A549 (cell line): ENCODE results near the gene RAD18. TPM values are rescaled to one million over a fixed set of nuclear protein-coding genes. Genes with fewer than 3 reads are reported as not detected.

Experiments used
- ATAC-seq, 2 experiments: fragments of 200-7000 bp in 1 of 2; fragments of >200 bp in 1 of 2; cut with Nextera tagmentation in 1 of 2; cut with Tn5 transposase in 1 of 2; 3 replicates each; pipeline versions ENCODE4 v1.8.0 to v1.9.1; 2018 to 2020; ENCODE audit warnings: mild to moderate bottlenecking in 1 of 2, moderate library complexity in 1 of 2
- CTCF ChIA-PET: fragments of 300-600 bp; sonication (Branson Sonifier 250); formaldehyde crosslinking; extraction: SDS; loops from one replicate; lab custom pipeline; 2021; ENCODE audit warnings: antibody characterized with exemption, inconsistent platforms; lab: Yijun Ruan, JAX
- POLR2A ChIA-PET: fragments of 350-600 bp; formaldehyde crosslinking; extraction: SDS; loops from one replicate; lab custom pipeline; 2021; ENCODE audit warnings: antibody characterized with exemption, inconsistent platforms; lab: Yijun Ruan, JAX
- DNase-seq, 2 experiments: peaks; one replicate each; pipeline versions ENCODE4 v3.0.0 to v3.0.0-alpha.2; 2011 to 2016; ENCODE audit warnings: low read depth in 1 of 2, low spot score in 1 of 2
- FAIRE-seq: peaks from 2 replicates; lab custom pipeline; 2011; peaks lifted over from hg19 to GRCh38; lab: Jason Lieb, UNC
- H3K27ac ChIP-seq, 2 experiments: fragments of >200 bp; sonication (Bioruptor Twin); formaldehyde crosslinking; 3 replicates each; pipeline ENCODE4 v1.5.1; 2016 to 2017
- H3K4me1 ChIP-seq: fragments of >200 bp; sonication (Bioruptor Twin); formaldehyde crosslinking; 3 replicates; pipeline ENCODE4 v1.6.1; 2016
- H3K4me2 ChIP-seq: fragments of >200 bp; sonication (Bioruptor Twin); formaldehyde crosslinking; 3 replicates; pipeline ENCODE4 v1.6.1; 2016
- H3K4me3 ChIP-seq: fragments of >200 bp; sonication (Bioruptor Twin); formaldehyde crosslinking; 3 replicates; pipeline ENCODE4 v1.5.1; 2016
- H3K9me3 ChIP-seq: fragments of >200 bp; sonication (Bioruptor Twin); formaldehyde crosslinking; 3 replicates; pipeline ENCODE4 v1.6.1; 2016
- BHLHE40 ChIP-seq: IDR thresholded peaks from 2 replicates; pipeline ENCODE4 v1.6.1; 2012; ENCODE audit warnings: low read depth, low read length, inconsistent platforms
- CBX8 ChIP-seq: fragments of 200-600 bp; sonication (generic); IDR thresholded peaks from 2 replicates; pipeline ENCODE4 v1.6.1; 2016
- CEBPB ChIP-seq, 2 experiments: fragments of >200 bp in 1 of 2; sonication (Bioruptor Twin) in 1 of 2; formaldehyde crosslinking in 1 of 2; IDR thresholded peaks; 2 replicates each; pipeline ENCODE4 v1.6.1; 2012 to 2016
- CHD2 ChIP-seq: fragments of 150-350 bp; IDR thresholded peaks from 2 replicates; pipeline ENCODE4 v1.6.1; 2014; ENCODE audit warnings: low read length; ENCODE audit not compliant: partially characterized antibody
- CHD4 ChIP-seq: fragments of 200-600 bp; sonication (generic); IDR thresholded peaks from 2 replicates; pipeline ENCODE4 v1.6.1; 2016; ENCODE audit warnings: antibody characterized with exemption, mild to moderate bottlenecking, borderline replicate concordance
- EHF ChIP-seq: fragments of 250-450 bp; sonication (Bioruptor Pico); IDR thresholded peaks from 2 replicates; pipeline ENCODE4 v1.5.0; 2020; ENCODE audit warnings: mild to moderate bottlenecking
- EP300 ChIP-seq, 2 experiments: fragments of >200 bp; sonication (Bioruptor Twin); formaldehyde crosslinking; IDR thresholded peaks; 2 replicates in 1 of 2; 3 replicates in 1 of 2; pipeline ENCODE4 v1.6.1; 2016 to 2017
- FOSB ChIP-seq: fragments of 250-450 bp; sonication (Bioruptor Pico); IDR thresholded peaks from 2 replicates; pipeline ENCODE4 v1.5.0; 2020; ENCODE audit warnings: mild to moderate bottlenecking, moderate library complexity
- FOSL2 ChIP-seq, 2 experiments: fragments of 450-650 bp in 1 of 2; fragments of >200 bp in 1 of 2; sonication (Bioruptor Twin) in 1 of 2; formaldehyde crosslinking; IDR thresholded peaks; 2 replicates each; pipeline versions ENCODE4 v1.5.0 to v1.6.1; 2016 to 2020; ENCODE audit warnings: mild to moderate bottlenecking in 1 of 2, moderate library complexity in 1 of 2
- FOXS1 ChIP-seq: fragments of 250-450 bp; sonication (Bioruptor Pico); IDR thresholded peaks from 2 replicates; pipeline ENCODE4 v1.5.0; 2020; ENCODE audit warnings: mild to moderate bottlenecking, moderate library complexity
- HDAC2 ChIP-seq: fragments of 200-600 bp; sonication (generic); IDR thresholded peaks from 2 replicates; pipeline ENCODE4 v1.6.1; 2016
- HOXB5 ChIP-seq: fragments of 250-450 bp; sonication (Bioruptor Pico); IDR thresholded peaks from 2 replicates; pipeline ENCODE4 v1.5.0; 2020; ENCODE audit warnings: mild to moderate bottlenecking, moderate library complexity
- JUN ChIP-seq, 2 experiments: fragments of >200 bp; sonication (Bioruptor Twin); formaldehyde crosslinking; IDR thresholded peaks; 2 replicates in 1 of 2; 3 replicates in 1 of 2; pipeline ENCODE4 v1.6.1; 2016 to 2017
- JUNB ChIP-seq: fragments of >200 bp; sonication (Bioruptor Twin); formaldehyde crosslinking; IDR thresholded peaks from 2 replicates; pipeline ENCODE4 v1.6.1; 2016
- KDM1A ChIP-seq: fragments of 200-600 bp; sonication (generic); IDR thresholded peaks from 2 replicates; pipeline ENCODE4 v1.6.1; 2016; ENCODE audit warnings: low read depth, mild to moderate bottlenecking
- MAFK ChIP-seq: fragments of 450-650 bp; IDR thresholded peaks from 2 replicates; pipeline ENCODE4 v1.6.1; 2014; ENCODE audit not compliant: partially characterized antibody
- MAZ ChIP-seq: fragments of 150-350 bp; IDR thresholded peaks from 2 replicates; pipeline ENCODE4 v1.6.1; 2014; ENCODE audit warnings: antibody characterized with exemption, low read depth, low read length, borderline replicate concordance
- MYC ChIP-seq: IDR thresholded peaks from 2 replicates; pipeline ENCODE4 v1.6.1; 2012; ENCODE audit warnings: mild to moderate bottlenecking, inconsistent platforms, low read length, improper control_type of control experiment, borderline replicate concordance
- NFE2L2 ChIP-seq: fragments of 150-350 bp; conservative IDR thresholded peaks from 2 replicates; pipeline ENCODE4 v1.6.1; 2014; ENCODE audit warnings: low read length
- PHF8 ChIP-seq: fragments of 200-600 bp; sonication (generic); IDR thresholded peaks from 2 replicates; pipeline ENCODE4 v1.6.1; 2016; ENCODE audit warnings: low read depth, mild to moderate bottlenecking, antibody characterized with exemption, moderate library complexity, borderline replicate concordance
- POLR2A ChIP-seq: IDR thresholded peaks from 2 replicates; pipeline ENCODE4 v1.6.1; 2012; ENCODE audit warnings: mild to moderate bottlenecking, low read length
- POLR2AphosphoS2 ChIP-seq: conservative IDR thresholded peaks from 2 replicates; pipeline ENCODE4 v1.6.1; 2012; ENCODE audit warnings: low read length, improper control_type of control experiment, inconsistent platforms
- RAD21 ChIP-seq, 2 experiments: fragments of >200 bp in 1 of 2; sonication (Bioruptor Twin) in 1 of 2; formaldehyde crosslinking in 1 of 2; IDR thresholded peaks in 1 of 2; conservative IDR thresholded peaks in 1 of 2; 2 replicates in 1 of 2; 3 replicates in 1 of 2; pipeline ENCODE4 v1.6.1; 2012 to 2018; ENCODE audit warnings: inconsistent platforms in 1 of 2
- RFX5 ChIP-seq: fragments of 450-650 bp; IDR thresholded peaks from 2 replicates; pipeline ENCODE4 v1.7.1; 2014; ENCODE audit warnings: antibody characterized with exemption, mild to moderate bottlenecking, moderate library complexity
- TFCP2L1 ChIP-seq: fragments of 250-450 bp; sonication (Bioruptor Pico); IDR thresholded peaks from 2 replicates; pipeline ENCODE4 v1.5.0; 2021; ENCODE audit warnings: mild to moderate bottlenecking
- WGBS: methylation state at CpG from one replicate; pipeline ENCODE4 v1.1.6; 2017; ENCODE audit errors: missing lambda C conversion rate; 5-methylcytosine and 5-hydroxymethylcytosine counted together
- polyA plus RNA-seq, 4 experiments: library from polyadenylated mRNA; depleted of rRNA in 3 of 4; stranded (reverse); fragments of >200 nt; fragmentation: RNase III in 1 of 4; extraction: RNeasy Plus Mini Kit Qiagen cat#74134 plus additional on column Dnase treatment in 1 of 4; gene quantifications; 2 replicates in 3 of 4; 3 replicates in 1 of 4; pipeline ENCODE4 v1.2.3, GENCODE V29; 2011 to 2017
- TF ChIP-seq, protein P1 (sequence below): IDR thresholded peaks from 2 replicates; pipeline ENCODE4 v1.6.1; 2012; ENCODE audit warnings: low read depth, borderline replicate concordance
- TF ChIP-seq, protein P2 (sequence below): fragments of >200 bp; sonication (Bioruptor Twin); formaldehyde crosslinking; IDR thresholded peaks from 2 replicates; pipeline ENCODE4 v1.6.1; 2016
- TF ChIP-seq, protein P3 (sequence below): fragments of 150-350 bp; IDR thresholded peaks from 2 replicates; pipeline ENCODE4 v1.6.1; 2014; ENCODE audit warnings: low read depth, mild to moderate bottlenecking, low read length
- TF ChIP-seq, protein P4 (sequence below): fragments of >200 bp; sonication (Bioruptor Twin); formaldehyde crosslinking; IDR thresholded peaks from 3 replicates; pipeline ENCODE4 v1.6.1; 2016

The RAD18 gene
- polyA plus RNA-seq, 2 of the 4 experiments (the other 2 are of a cell fraction): 11.8 to 23.2 TPM

DNA sequence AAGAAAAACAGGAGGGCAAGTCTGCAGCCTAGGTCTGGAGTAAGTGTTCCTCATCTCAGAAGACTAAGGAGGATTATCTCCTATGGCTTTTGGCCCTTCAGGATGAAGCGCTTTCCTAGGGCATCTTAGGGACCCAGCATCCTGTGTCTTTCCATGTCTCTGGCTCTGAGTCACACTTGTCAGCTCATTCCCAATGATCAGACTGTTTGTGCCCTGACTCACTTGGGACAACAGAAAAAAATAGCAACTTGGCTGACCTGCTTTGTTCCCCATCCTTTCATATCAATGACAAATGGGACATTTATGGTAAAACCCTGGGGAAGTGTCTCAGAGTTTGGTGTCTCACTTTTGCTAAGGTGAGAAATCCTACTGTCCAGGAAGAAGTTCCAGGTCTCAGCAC is 117.6 kb downstream of the RAD18 start:
- peak; percentile 54 to 70; a peak in 3 of 6 replicates for ATAC-seq
- 0 out of 2 replicates have a peak, but pooled peaks have one; percentile 21 for TF ChIP-seq JUNB
- no peak for TF ChIP-seq FOSL2 (IDR thresholded peaks at IDR 0.05)
- peak; percentile 42 for TF ChIP-seq FOSL2 (CRISPR knock-in tag; IDR thresholded peaks at IDR 0.05)
- no peak for TF ChIP-seq JUN (IDR thresholded peaks at IDR 0.05)
- no peak for FAIRE-seq
- DNase-seq: peak; percentile 41 to 68
- no peaks in the 10 kb centered on the region for H3K9me3 ChIP-seq
- peak overlapping the region in 1 of 2 experiments; percentile 38; a peak in 2 of 6 replicates for H3K27ac ChIP-seq
- ChIA-PET CTCF (interaction anchor here (1.8 kb wide), 1 partner anchor 76 kb away, joined by 9 read pairs; the partner anchor contains the start of gene OXTR), POLR2A (no interaction called here)
- H3K4me1 ChIP-seq: peaks cover 14% of the 10 kb centered on the region; the same call in 2 of the 3 replicates
- 0 out of 3 replicates have a peak overlapping the region, but pooled peaks have one; percentile 0 for H3K4me2 ChIP-seq
- WGBS: 75% methylated on average over 1 of the region's 1 CpG
- no peak overlapping the region for H3K4me3 ChIP-seq

DNA sequence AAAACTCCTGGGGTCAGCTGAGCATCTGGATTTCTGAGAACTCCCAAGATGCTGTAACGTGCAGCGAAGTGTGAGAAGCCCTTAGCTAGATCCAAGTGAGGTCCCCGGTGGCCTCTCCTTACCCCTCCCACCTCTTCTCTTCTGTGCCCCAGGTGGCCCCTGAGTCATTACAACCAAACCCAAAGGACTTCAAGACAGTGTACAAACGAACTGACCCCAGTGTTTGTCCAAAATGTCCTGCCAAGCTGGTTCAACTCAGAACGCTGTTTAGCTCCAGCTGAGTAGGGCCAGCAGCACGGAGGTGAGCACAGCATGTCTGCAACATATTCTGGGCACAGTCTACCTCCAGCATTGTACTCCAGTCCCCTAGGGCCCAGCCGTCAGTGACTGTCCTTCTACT is 119.9 kb downstream of the RAD18 start:
- CTCF ChIA-PET: interaction anchor here (0.8 kb wide), 1 partner anchor 9 kb away, joined by 3 read pairs; no protein-coding TSS in a partner anchor
- TF ChIP-seq CHD4: no peak
- TF ChIP-seq MAZ: no peak
- no peak for TF ChIP-seq PHF8
- TF ChIP-seq CEBPB (IDR thresholded peaks at IDR 0.05): no peak
- TF ChIP-seq, protein P1, sequence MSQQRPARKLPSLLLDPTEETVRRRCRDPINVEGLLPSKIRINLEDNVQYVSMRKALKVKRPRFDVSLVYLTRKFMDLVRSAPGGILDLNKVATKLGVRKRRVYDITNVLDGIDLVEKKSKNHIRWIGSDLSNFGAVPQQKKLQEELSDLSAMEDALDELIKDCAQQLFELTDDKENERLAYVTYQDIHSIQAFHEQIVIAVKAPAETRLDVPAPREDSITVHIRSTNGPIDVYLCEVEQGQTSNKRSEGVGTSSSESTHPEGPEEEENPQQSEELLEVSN: no peak
- no peak for TF ChIP-seq FOXS1 (CRISPR knock-in tag)
- TF ChIP-seq, protein P2, sequence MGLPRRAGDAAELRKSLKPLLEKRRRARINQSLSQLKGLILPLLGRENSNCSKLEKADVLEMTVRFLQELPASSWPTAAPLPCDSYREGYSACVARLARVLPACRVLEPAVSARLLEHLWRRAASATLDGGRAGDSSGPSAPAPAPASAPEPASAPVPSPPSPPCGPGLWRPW: no peak
- TF ChIP-seq FOSB (CRISPR knock-in tag): no peak
- no peak for TF ChIP-seq POLR2AphosphoS2
- TF ChIP-seq HOXB5 (CRISPR knock-in tag): no peak
- no peak for TF ChIP-seq HDAC2
- TF ChIP-seq, protein P3, sequence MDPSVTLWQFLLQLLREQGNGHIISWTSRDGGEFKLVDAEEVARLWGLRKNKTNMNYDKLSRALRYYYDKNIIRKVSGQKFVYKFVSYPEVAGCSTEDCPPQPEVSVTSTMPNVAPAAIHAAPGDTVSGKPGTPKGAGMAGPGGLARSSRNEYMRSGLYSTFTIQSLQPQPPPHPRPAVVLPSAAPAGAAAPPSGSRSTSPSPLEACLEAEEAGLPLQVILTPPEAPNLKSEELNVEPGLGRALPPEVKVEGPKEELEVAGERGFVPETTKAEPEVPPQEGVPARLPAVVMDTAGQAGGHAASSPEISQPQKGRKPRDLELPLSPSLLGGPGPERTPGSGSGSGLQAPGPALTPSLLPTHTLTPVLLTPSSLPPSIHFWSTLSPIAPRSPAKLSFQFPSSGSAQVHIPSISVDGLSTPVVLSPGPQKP: no peak
- no peak for TF ChIP-seq EP300 (IDR thresholded peaks at IDR 0.05)
- no peak for TF ChIP-seq TFCP2L1
- no peak for TF ChIP-seq NFE2L2
- no peak for TF ChIP-seq CBX8
- TF ChIP-seq JUNB: no peak

DNA sequence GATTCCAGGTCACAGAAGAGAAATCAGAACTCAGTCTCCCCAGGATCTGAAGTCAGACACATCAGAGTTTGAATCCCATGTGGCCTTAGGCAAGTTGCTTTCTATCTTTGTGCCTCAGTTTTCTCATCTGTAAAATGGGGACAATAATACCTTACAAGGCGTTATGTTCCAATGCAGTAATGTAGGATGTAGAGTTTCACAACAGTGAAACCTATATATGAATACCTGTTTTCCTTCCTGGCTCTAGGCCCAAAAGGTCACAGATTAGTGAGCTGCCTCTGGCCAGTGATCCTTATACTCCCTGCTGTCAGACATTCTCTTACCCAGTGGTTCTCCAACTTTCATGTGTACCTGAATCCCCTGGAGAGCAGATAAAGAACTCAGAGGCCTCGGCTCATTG is 121.0 kb downstream of the RAD18 start:
- H3K27ac ChIP-seq: no peak overlapping the region
- peaks cover 26% of the 10 kb centered on the region for H3K4me1 ChIP-seq
- H3K9me3 ChIP-seq: no peaks in the 10 kb centered on the region
- CTCF ChIA-PET: no interaction called here
- H3K4me3 ChIP-seq: no peak overlapping the region
- DNase-seq (no peak), ATAC-seq (no peak), FAIRE-seq (no peak)
- 72% methylated on average over 2 of the region's 2 CpGs for WGBS
- no peak overlapping the region for H3K4me2 ChIP-seq
- POLR2A ChIA-PET: no interaction called here
- no peak for TF ChIP-seq TFCP2L1
- no peak for TF ChIP-seq RFX5
- no peak for TF ChIP-seq MYC
- TF ChIP-seq RAD21 (conservative IDR thresholded peaks at IDR 0.05 in 1 of 2, IDR thresholded peaks at IDR 0.05 in 1 of 2): no peak
- no peak for TF ChIP-seq JUN (IDR thresholded peaks at IDR 0.05)
- TF ChIP-seq POLR2A: no peak
- TF ChIP-seq MAFK: no peak
- TF ChIP-seq, protein P2: no peak
- no peak for TF ChIP-seq BHLHE40
- TF ChIP-seq, protein P3: no peak
- TF ChIP-seq FOSB (CRISPR knock-in tag): no peak
- no peak for TF ChIP-seq CEBPB (IDR thresholded peaks at IDR 0.05)
- TF ChIP-seq EHF: no peak
- TF ChIP-seq JUNB: no peak
- TF ChIP-seq KDM1A: no peak
- TF ChIP-seq, protein P4, sequence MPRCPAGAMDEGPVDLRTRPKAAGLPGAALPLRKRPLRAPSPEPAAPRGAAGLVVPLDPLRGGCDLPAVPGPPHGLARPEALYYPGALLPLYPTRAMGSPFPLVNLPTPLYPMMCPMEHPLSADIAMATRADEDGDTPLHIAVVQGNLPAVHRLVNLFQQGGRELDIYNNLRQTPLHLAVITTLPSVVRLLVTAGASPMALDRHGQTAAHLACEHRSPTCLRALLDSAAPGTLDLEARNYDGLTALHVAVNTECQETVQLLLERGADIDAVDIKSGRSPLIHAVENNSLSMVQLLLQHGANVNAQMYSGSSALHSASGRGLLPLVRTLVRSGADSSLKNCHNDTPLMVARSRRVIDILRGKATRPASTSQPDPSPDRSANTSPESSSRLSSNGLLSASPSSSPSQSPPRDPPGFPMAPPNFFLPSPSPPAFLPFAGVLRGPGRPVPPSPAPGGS: no peak
- no peak for TF ChIP-seq CHD2

More for the DNA sequence above, 119.9 kb downstream of the RAD18 start:
- H3K27ac ChIP-seq: no peak overlapping the region
- H3K9me3 ChIP-seq: no peaks in the 10 kb centered on the region
- 86% methylated on average over 7 of the region's 7 CpGs for WGBS
- POLR2A ChIA-PET: no interaction called here
- FAIRE-seq (no peak), ATAC-seq (no peak), DNase-seq (no peak)
- H3K4me2 ChIP-seq: no peak overlapping the region
- H3K4me3 ChIP-seq: no peak overlapping the region
- peaks cover 26% of the 10 kb centered on the region for H3K4me1 ChIP-seq
